ENCODE results near the gene ZNF732. TPM values are rescaled to one million over a fixed set of nuclear protein-coding genes. Genes with fewer than 3 reads are reported as not detected.

The ZNF732 gene
- total RNA-seq, 4 donors from 2014 or later = 1.5 TPM; not detected in 3

DNA sequence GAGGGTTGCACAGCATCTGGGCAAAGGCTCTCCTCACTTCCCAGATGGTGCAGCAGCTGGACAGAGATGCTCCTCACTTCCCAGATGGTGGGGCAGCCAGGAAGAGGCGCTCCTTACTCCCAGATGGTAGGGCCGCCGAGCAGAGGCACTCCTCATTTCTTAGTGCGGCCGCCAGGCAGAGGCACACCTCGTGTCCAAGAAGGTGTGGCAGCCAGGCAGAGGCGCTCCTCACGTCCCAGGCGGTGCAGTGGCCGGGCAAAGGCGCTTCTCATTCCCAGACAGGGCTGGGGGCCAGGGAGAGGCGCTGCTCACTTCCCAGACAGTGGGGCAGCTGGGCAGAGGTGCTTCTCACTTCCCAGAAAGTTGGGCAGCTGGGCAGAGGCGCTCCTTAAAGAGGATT, 48.8 kb downstream of the ZNF732 start:
- 93 to 98% methylated on average over 5 to 8 of the region's 13 CpGs for WGBS, 2 donors
- Histone ChIP-seq H3K36me3 (no peaks in the 10 kb centered on the region), H3K27ac (no peak overlapping the region), H3K4me3 (replicated peaks in 1 of 3) (no peak overlapping the region), H3K4me1 (no peaks in the 10 kb centered on the region), H3K27me3 (no peaks in the 10 kb centered on the region), H3K9me3 (peaks cover 4% of the 10 kb centered on the region)
- DNase-seq = no peak
- TF ChIP-seq POLR2A (IDR thresholded peaks at IDR 0.05) = no peak
- TF ChIP-seq, protein P1, sequence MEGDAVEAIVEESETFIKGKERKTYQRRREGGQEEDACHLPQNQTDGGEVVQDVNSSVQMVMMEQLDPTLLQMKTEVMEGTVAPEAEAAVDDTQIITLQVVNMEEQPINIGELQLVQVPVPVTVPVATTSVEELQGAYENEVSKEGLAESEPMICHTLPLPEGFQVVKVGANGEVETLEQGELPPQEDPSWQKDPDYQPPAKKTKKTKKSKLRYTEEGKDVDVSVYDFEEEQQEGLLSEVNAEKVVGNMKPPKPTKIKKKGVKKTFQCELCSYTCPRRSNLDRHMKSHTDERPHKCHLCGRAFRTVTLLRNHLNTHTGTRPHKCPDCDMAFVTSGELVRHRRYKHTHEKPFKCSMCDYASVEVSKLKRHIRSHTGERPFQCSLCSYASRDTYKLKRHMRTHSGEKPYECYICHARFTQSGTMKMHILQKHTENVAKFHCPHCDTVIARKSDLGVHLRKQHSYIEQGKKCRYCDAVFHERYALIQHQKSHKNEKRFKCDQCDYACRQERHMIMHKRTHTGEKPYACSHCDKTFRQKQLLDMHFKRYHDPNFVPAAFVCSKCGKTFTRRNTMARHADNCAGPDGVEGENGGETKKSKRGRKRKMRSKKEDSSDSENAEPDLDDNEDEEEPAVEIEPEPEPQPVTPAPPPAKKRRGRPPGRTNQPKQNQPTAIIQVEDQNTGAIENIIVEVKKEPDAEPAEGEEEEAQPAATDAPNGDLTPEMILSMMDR (IDR thresholded peaks at IDR 0.05) = no peak
- intact Hi-C loops (cut with DNase I) = no loop called here

DNA sequence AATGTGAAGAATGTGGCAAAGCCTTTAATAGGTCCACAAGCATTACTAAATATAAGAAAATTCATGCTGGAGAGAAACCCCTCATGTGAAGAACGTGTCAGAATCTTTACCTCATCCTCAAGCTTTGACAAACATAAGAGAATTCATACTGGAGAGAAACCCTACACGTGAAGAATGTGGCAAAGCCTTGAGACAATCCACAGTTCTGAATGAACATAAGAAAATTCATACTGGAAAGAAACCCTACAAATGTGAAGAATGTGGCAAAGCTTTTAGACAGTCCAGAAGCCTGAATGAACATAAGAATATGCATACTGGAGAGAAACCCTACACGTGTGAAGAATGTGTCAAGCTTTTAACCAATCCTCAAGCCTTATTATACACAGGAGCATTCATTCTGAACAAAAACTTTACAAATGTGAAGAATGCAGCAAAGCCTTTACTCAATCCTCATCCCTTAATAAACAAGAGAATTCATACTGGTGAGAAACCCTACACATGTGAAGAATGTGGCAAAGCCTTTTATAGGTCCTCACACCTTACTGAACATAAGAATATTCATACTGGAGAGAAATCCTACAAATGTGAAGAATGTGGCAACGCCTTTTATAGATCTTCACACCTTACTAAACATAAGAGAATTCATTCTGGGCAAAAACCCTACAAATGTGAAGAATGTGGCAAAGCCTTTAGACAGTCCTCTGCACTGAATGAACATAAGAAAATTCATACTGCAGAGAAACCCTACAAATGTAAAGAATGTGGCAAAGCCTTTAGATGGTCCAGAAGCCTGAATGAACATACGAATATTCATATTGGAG, 51.1 kb downstream of the ZNF732 start:
- H3K36me3 ChIP-seq = no peaks in the 10 kb centered on the region
- H3K4me3 ChIP-seq (replicated peaks in 1 of 3) = no peak overlapping the region
- H3K27me3 ChIP-seq = no peaks in the 10 kb centered on the region
- TF ChIP-seq, protein P1 (IDR thresholded peaks at IDR 0.05) = no peak
- TF ChIP-seq POLR2A (IDR thresholded peaks at IDR 0.05) = no peak
- intact Hi-C loops (cut with DNase I) = no loop called here
- DNase-seq = no peak
- WGBS, 2 donors = 86 to 94% methylated on average over 5 of the region's 5 CpGs
- H3K9me3 ChIP-seq = peaks cover 8% of the 10 kb centered on the region
- no peaks in the 10 kb centered on the region for H3K4me1 ChIP-seq
- no peak overlapping the region for H3K27ac ChIP-seq

DNA sequence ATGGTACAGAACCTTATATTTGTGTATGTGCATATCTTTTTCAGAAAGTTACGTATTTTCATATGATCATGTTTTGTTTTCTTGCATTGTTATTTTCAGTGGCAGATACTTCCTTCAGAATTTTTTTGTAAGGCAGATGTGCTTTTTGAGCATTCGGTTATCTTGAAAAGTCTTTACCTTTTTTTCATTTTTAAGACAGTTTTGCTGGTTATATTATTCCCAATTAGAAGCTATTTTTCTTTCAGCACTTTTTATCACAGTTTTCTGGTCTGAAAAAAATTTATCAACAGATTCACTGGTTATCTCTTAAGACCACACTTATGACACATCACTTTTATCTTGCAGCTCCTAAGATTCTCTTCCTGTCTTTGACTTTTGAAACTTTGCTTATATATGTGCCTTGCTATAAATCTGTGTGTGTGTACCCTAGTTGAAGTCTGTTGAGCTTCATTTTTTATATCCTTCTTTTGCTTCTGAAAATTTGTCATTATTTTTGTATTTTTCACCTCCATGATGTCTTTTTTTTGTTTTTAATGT, 53.1 kb downstream of the ZNF732 start:
- 93 to 99% methylated on average over 2 of the region's 2 CpGs for WGBS, 2 donors
- TF ChIP-seq POLR2A (IDR thresholded peaks at IDR 0.05) = no peak
- TF ChIP-seq, protein P1 (IDR thresholded peaks at IDR 0.05) = no peak
- Histone ChIP-seq H3K9me3 (peaks cover 8% of the 10 kb centered on the region), H3K36me3 (no peaks in the 10 kb centered on the region), H3K4me1 (no peaks in the 10 kb centered on the region), H3K27me3 (no peaks in the 10 kb centered on the region), H3K27ac (no peak overlapping the region), H3K4me3 (replicated peaks in 1 of 3) (no peak overlapping the region)
- intact Hi-C loops (cut with DNase I) = no loop called here
- DNase-seq = no peak

DNA sequence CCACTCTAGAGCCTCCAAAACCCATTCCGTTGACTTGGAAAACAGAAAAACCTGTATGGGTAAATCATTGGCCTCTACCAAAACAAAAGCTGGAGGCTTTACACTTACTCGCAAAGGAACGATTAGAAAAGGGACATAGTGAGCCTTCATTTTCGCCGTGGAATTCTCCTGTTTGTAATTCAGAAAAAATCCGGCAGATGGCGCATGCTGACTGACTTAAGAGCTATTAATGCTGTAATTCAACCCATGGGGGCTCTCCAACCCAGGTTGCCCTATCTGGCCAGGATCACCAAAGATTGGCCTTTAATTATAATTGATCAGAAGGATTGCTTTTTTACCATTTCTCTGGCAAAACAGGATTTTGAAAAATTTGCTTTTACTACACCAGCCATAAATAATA, 60.8 kb downstream of the ZNF732 start:
- Histone ChIP-seq H3K9me3 (no peaks in the 10 kb centered on the region), H3K27ac (no peak overlapping the region), H3K4me1 (peaks cover 4% of the 10 kb centered on the region in 2 donors), H3K36me3 (no peaks in the 10 kb centered on the region), H3K4me3 (replicated peaks in 1 of 3) (no peak overlapping the region), H3K27me3 (no peaks in the 10 kb centered on the region)
- WGBS, 2 donors = 29 to 39% methylated on average over 7 of the region's 7 CpGs
- intact Hi-C loops (cut with DNase I) = no loop called here
- TF ChIP-seq POLR2A (IDR thresholded peaks at IDR 0.05) = no peak
- TF ChIP-seq, protein P1 (IDR thresholded peaks at IDR 0.05) = peak; percentile 50 to 76 (median 66)
- DNase-seq = peak; percentile 40 to 45

DNA sequence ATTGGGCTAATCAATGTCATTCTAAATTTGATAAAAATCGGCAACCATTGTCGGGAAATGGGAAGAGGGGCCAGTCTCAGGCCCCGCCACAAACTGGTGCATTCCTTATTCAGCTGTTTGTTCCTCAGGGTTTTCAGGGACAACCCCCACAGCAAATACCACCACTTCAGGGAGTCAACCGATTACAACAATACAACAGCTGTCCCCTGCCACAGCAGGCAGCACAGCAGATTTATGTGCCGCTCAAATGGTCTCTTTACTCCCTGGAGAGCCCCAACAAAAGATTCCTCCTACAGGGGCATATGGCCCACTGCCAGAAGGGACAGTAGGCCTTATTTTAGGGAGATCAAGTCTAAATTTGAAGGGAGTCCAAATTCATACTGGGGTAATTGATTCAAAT, 61.8 kb downstream of the ZNF732 start:
- WGBS, 2 donors = 71 to 81% methylated on average over 5 of the region's 5 CpGs
- H3K4me3 ChIP-seq (replicated peaks in 1 of 3) = no peak overlapping the region
- H3K9me3 ChIP-seq = no peaks in the 10 kb centered on the region
- peaks cover 4% of the 10 kb centered on the region in 2 donors for H3K4me1 ChIP-seq
- intact Hi-C loops (cut with DNase I) = no loop called here
- H3K27me3 ChIP-seq = no peaks in the 10 kb centered on the region
- no peak overlapping the region for H3K27ac ChIP-seq
- no peaks in the 10 kb centered on the region for H3K36me3 ChIP-seq
- DNase-seq = no peak
- TF ChIP-seq, protein P1 (IDR thresholded peaks at IDR 0.05) = no peak
- no peak for TF ChIP-seq POLR2A (IDR thresholded peaks at IDR 0.05)
